Hepatocyte (in vitro differentiated cells): ENCODE data around the gene PTPRT. TPM values are rescaled to one million over a fixed set of nuclear protein-coding genes. Genes with fewer than 3 reads are reported as not detected.
A peak's percentile ranks its signal among the peaks of the same experiment; 100 is the strongest.

Experiments used
- DNase-seq: peaks from one replicate; pipeline ENCODE4 v3.0.0-alpha.2; 2016; ENCODE audit warnings: low spot score
- H2AFZ ChIP-seq: fragments of 200-600 bp; sonication (generic); 2 replicates; pipeline ENCODE4 v1.6.0; 2016; ENCODE audit warnings: antibody characterized with exemption, mild to moderate bottlenecking
- H3K27ac ChIP-seq: fragments of 200-600 bp; sonication (generic); 2 replicates; pipeline ENCODE4 v1.5.1; 2016; ENCODE audit warnings: mild to moderate bottlenecking
- H3K27me3 ChIP-seq: fragments of 200-600 bp; sonication (generic); 2 replicates; pipeline ENCODE4 v1.6.1; 2016
- H3K36me3 ChIP-seq: fragments of 200-600 bp; sonication (generic); replicated peaks from 2 replicates; pipeline ENCODE4 v1.5.1; 2016; ENCODE audit warnings: low read depth; ENCODE audit not compliant: insufficient read depth
- H3K4me1 ChIP-seq: fragments of 200-600 bp; sonication (generic); 2 replicates; pipeline ENCODE4 v1.5.1; 2016; ENCODE audit warnings: mild to moderate bottlenecking, moderate library complexity; ENCODE audit not compliant: insufficient read depth
- H3K4me2 ChIP-seq: fragments of 200-600 bp; sonication (generic); 2 replicates; pipeline ENCODE4 v1.6.0; 2016
- H3K4me3 ChIP-seq: fragments of 200-600 bp; sonication (generic); 2 replicates; pipeline ENCODE4 v1.5.1; 2016; ENCODE audit warnings: mild to moderate bottlenecking
- H3K79me2 ChIP-seq: fragments of 200-600 bp; sonication (generic); 2 replicates; pipeline ENCODE4 v1.6.0; 2017; ENCODE audit warnings: mild to moderate bottlenecking
- H3K9me2 ChIP-seq: fragments of 200-600 bp; sonication (generic); replicated peaks from 2 replicates; pipeline ENCODE4 v1.6.0; 2017; ENCODE audit warnings: mild to moderate bottlenecking; ENCODE audit not compliant: insufficient read depth
- H3K9me3 ChIP-seq: fragments of 200-600 bp; sonication (generic); 2 replicates; pipeline ENCODE4 v1.5.1; 2016; ENCODE audit warnings: low read depth, mild to moderate bottlenecking
- H4K20me1 ChIP-seq: fragments of 200-600 bp; sonication (generic); 2 replicates; pipeline ENCODE4 v1.6.0; 2016; ENCODE audit warnings: mild to moderate bottlenecking; ENCODE audit not compliant: insufficient read depth, poor library complexity, severe bottlenecking
- CTCF ChIP-seq: fragments of 200-600 bp; sonication (generic); IDR thresholded peaks from 2 replicates; pipeline ENCODE4 v1.5.1; 2016; ENCODE audit warnings: antibody characterized with exemption, mild to moderate bottlenecking; ENCODE audit not compliant: poor library complexity
- EZH2 ChIP-seq: fragments of 200-600 bp; sonication (generic); IDR thresholded peaks from 2 replicates; pipeline ENCODE4 v1.6.1; 2016; ENCODE audit warnings: antibody characterized with exemption, mild to moderate bottlenecking, borderline replicate concordance
- EZH2phosphoT487 ChIP-seq: fragments of 200-600 bp; sonication (generic); IDR thresholded peaks from one replicate; pipeline ENCODE4 v1.6.1; 2018; ENCODE audit warnings: antibody characterized with exemption, mild to moderate bottlenecking, low read depth, moderate library complexity; ENCODE audit not compliant: unreplicated experiment, severe bottlenecking
- WGBS: methylation state at CpG from one replicate; pipeline ENCODE4 v1.1.6; 2016; ENCODE audit warnings: low lambda C conversion rate; ENCODE audit errors: missing lambda C conversion rate; 5-methylcytosine and 5-hydroxymethylcytosine counted together
- polyA plus RNA-seq: library from polyadenylated mRNA; unstranded; fragments of >200 nt; fragmentation: Nextera tagmentation; extraction: Ambion mirVana; gene quantifications from 2 replicates; pipeline ENCODE4 v1.2.1, GENCODE V29; 2016
- total RNA-seq: library from RNA; depleted of rRNA; stranded (reverse); fragments of >200 nt; gene quantifications from 2 replicates; pipeline ENCODE4 v1.2.3, GENCODE V29; 2014

Gene PTPRT
- total and polyA plus RNA-seq, 2 experiments from 2014 or later, result 0.47 to 0.83 TPM

GRCh38 chr20:42701948-42702347 lies 487.8 kb downstream of the PTPRT start:
- Histone ChIP-seq H3K4me1 (no peaks in the 10 kb centered on the region), H3K4me2 (no peak overlapping the region), H2AFZ (no peak overlapping the region), H3K79me2 (no peaks in the 10 kb centered on the region), H3K9me3 (no peaks in the 10 kb centered on the region), H3K27ac (no peak overlapping the region), H3K4me3 (no peak overlapping the region), H4K20me1 (no peaks in the 10 kb centered on the region), H3K36me3 (no peaks in the 10 kb centered on the region), H3K27me3 (no peaks in the 10 kb centered on the region), H3K9me2 (no peaks in the 10 kb centered on the region)
- no peak for TF ChIP-seq EZH2
- TF ChIP-seq CTCF, result no peak
- TF ChIP-seq EZH2phosphoT487, result no peak
- WGBS, result 75% methylated on average over 4 of the region's 4 CpGs
- peak; percentile 27 for DNase-seq

GRCh38 chr20:42700372-42700771 lies 489.3 kb downstream of the PTPRT start:
- Histone ChIP-seq H4K20me1 (no peaks in the 10 kb centered on the region), H3K27me3 (no peaks in the 10 kb centered on the region), H3K36me3 (no peaks in the 10 kb centered on the region), H3K79me2 (no peaks in the 10 kb centered on the region), H3K4me1 (no peaks in the 10 kb centered on the region), H3K4me2 (no peak overlapping the region), H3K9me3 (no peaks in the 10 kb centered on the region), H2AFZ (no peak overlapping the region), H3K27ac (no peak overlapping the region), H3K9me2 (no peaks in the 10 kb centered on the region), H3K4me3 (no peak overlapping the region)
- 61% methylated on average over 8 of the region's 8 CpGs for WGBS
- DNase-seq, result no peak
- TF ChIP-seq CTCF, result no peak

GRCh38 chr20:42697962-42698361 lies 491.7 kb downstream of the PTPRT start:
- 76% methylated on average over 3 of the region's 3 CpGs for WGBS
- H2AFZ ChIP-seq, result no peak overlapping the region
- no peak for DNase-seq
- H3K27ac ChIP-seq, result no peak overlapping the region
- no peaks in the 10 kb centered on the region for H4K20me1 ChIP-seq
- no peak overlapping the region for H3K4me2 ChIP-seq
- H3K4me1 ChIP-seq, result no peaks in the 10 kb centered on the region
- H3K9me2 ChIP-seq, result no peaks in the 10 kb centered on the region
- no peak for TF ChIP-seq EZH2
- no peak for TF ChIP-seq EZH2phosphoT487
- TF ChIP-seq CTCF, result no peak
- H3K36me3 ChIP-seq, result no peaks in the 10 kb centered on the region
- H3K9me3 ChIP-seq, result no peaks in the 10 kb centered on the region
- H3K4me3 ChIP-seq, result no peak overlapping the region
- no peaks in the 10 kb centered on the region for H3K27me3 ChIP-seq
- no peaks in the 10 kb centered on the region for H3K79me2 ChIP-seq

GRCh38 chr20:42690842-42691437 lies 498.8 kb downstream of the PTPRT start:
- H3K4me3 ChIP-seq, result no peak overlapping the region
- no peaks in the 10 kb centered on the region for H3K9me2 ChIP-seq
- H3K27me3 ChIP-seq, result no peaks in the 10 kb centered on the region
- H3K4me2 ChIP-seq, result no peak overlapping the region
- 84% methylated on average over 7 of the region's 7 CpGs for WGBS
- no peaks in the 10 kb centered on the region for H3K36me3 ChIP-seq
- no peaks in the 10 kb centered on the region for H3K4me1 ChIP-seq
- no peaks in the 10 kb centered on the region for H4K20me1 ChIP-seq
- TF ChIP-seq EZH2, result no peak
- no peak for TF ChIP-seq CTCF
- no peak for TF ChIP-seq EZH2phosphoT487
- DNase-seq, result no peak
- no peak overlapping the region for H2AFZ ChIP-seq
- H3K79me2 ChIP-seq, result no peaks in the 10 kb centered on the region
- no peaks in the 10 kb centered on the region for H3K9me3 ChIP-seq
- no peak overlapping the region for H3K27ac ChIP-seq
